WERI-Rb-1 (cell line): ENCODE data around the gene ITPK1.

ENCODE experiments used
- DNase-seq: peaks from one replicate; pipeline ENCODE4 v3.0.0-alpha.2; 2020
- H3K27ac ChIP-seq: fragments of 250-450 bp; sonication (Bioruptor Pico); 2 replicates; pipeline ENCODE4 v1.5.1; 2020; ENCODE audit warnings: mild to moderate bottlenecking, moderate library complexity
- H3K27me3 ChIP-seq: fragments of 250-450 bp; sonication (Bioruptor Pico); 2 replicates; pipeline ENCODE4 v1.5.1; 2021; ENCODE audit warnings: mild to moderate bottlenecking, low read depth, moderate library complexity; ENCODE audit not compliant: insufficient read depth, severe bottlenecking
- H3K36me3 ChIP-seq: fragments of 250-450 bp; sonication (Bioruptor Pico); 2 replicates; pipeline ENCODE4 v1.5.1; 2020; ENCODE audit warnings: mild to moderate bottlenecking, moderate library complexity
- H3K4me3 ChIP-seq: 2 replicates; pipeline ENCODE4 v1.5.1; 2011; ENCODE audit warnings: low read depth, mild to moderate bottlenecking, control low read depth, low read length
- H3K9me3 ChIP-seq: fragments of 250-450 bp; sonication (Bioruptor Pico); 2 replicates; pipeline ENCODE4 v1.5.1; 2021; ENCODE audit warnings: mild to moderate bottlenecking, moderate library complexity; ENCODE audit not compliant: severe bottlenecking
- CTCF ChIP-seq: IDR thresholded peaks from 2 replicates; pipeline ENCODE4 v1.5.1; 2011; ENCODE audit warnings: low read depth, mild to moderate bottlenecking, control low read depth, inconsistent platforms, low read length

The ITPK1 gene

GRCh38 chr14:92930737-92931602 lies 184.8 kb downstream of the ITPK1 start:
- Histone ChIP-seq H3K27me3 (no peaks in the 10 kb centered on the region), H3K9me3 (no peaks in the 10 kb centered on the region), H3K4me3 (no peak overlapping the region), H3K36me3 (peaks cover 65% of the 10 kb centered on the region), H3K27ac (no peak overlapping the region)
- no peak for TF ChIP-seq CTCF
- DNase-seq: no peak

GRCh38 chr14:92929689-92930608 lies 185.8 kb downstream of the ITPK1 start:
- H3K36me3 ChIP-seq: peaks cover 69% of the 10 kb centered on the region
- DNase-seq: no peak
- no peaks in the 10 kb centered on the region for H3K9me3 ChIP-seq
- no peak overlapping the region for H3K27ac ChIP-seq
- H3K27me3 ChIP-seq: no peaks in the 10 kb centered on the region
- TF ChIP-seq CTCF: no peak
- no peak overlapping the region for H3K4me3 ChIP-seq

GRCh38 chr14:92928961-92929688 lies 186.6 kb downstream of the ITPK1 start:
- Histone ChIP-seq H3K36me3 (peaks cover 69% of the 10 kb centered on the region), H3K27me3 (no peaks in the 10 kb centered on the region), H3K27ac (no peak overlapping the region), H3K4me3 (no peak overlapping the region), H3K9me3 (no peaks in the 10 kb centered on the region)
- no peak for DNase-seq
- TF ChIP-seq CTCF: no peak

- peaks cover 69% of the 10 kb centered on the region for H3K36me3 ChIP-seq
- H3K9me3 ChIP-seq: no peaks in the 10 kb centered on the region
- H3K27ac ChIP-seq: no peak overlapping the region
- no peak overlapping the region for H3K4me3 ChIP-seq
- H3K27me3 ChIP-seq: no peaks in the 10 kb centered on the region
- DNase-seq: no peak
- TF ChIP-seq CTCF: no peak
Measured at GRCh38 chr14:92928258-92928629, 187.5 kb downstream of the ITPK1 start.

- TF ChIP-seq CTCF: no peak
Measured at GRCh38 chr14:92927349-92928257, 188.1 kb downstream of the ITPK1 start.

More at GRCh38 chr14:92927349-92928257, 188.1 kb downstream of the ITPK1 start:
- DNase-seq: no peak
- H3K36me3 ChIP-seq: peaks cover 65% of the 10 kb centered on the region
- no peaks in the 10 kb centered on the region for H3K27me3 ChIP-seq
- no peak overlapping the region for H3K27ac ChIP-seq
- H3K4me3 ChIP-seq: no peak overlapping the region
- H3K9me3 ChIP-seq: no peaks in the 10 kb centered on the region
